Activated CD8-positive, alpha-beta memory T cell treated with anti-CD3 and anti-CD28 coated beads for 36 hours (primary cell): ENCODE data around the gene ZNF385D. TPM values are rescaled to one million over a fixed set of nuclear protein-coding genes. Genes with fewer than 3 reads are reported as not detected.

Experiments
- CTCF ChIA-PET: fragments of 350-600 bp; sonication (Branson Sonifier 250); formaldehyde crosslinking; loops from one replicate; lab custom pipeline; 2021; ENCODE audit warnings: antibody characterized with exemption; lab: Charles Lee
- POLR2A ChIA-PET: fragments of 350-600 bp; sonication (Branson Sonifier 250); formaldehyde crosslinking; loops from one replicate; lab custom pipeline; 2021; ENCODE audit warnings: antibody characterized with exemption; lab: Charles Lee
- total RNA-seq, 2 experiments: library from RNA; stranded (reverse); gene quantifications; one replicate each; pipeline ENCODE4 v1.2.3, GENCODE V29; 2021

Gene ZNF385D
- total RNA-seq, 2 experiments from 2014 or later: not detected

DNA sequence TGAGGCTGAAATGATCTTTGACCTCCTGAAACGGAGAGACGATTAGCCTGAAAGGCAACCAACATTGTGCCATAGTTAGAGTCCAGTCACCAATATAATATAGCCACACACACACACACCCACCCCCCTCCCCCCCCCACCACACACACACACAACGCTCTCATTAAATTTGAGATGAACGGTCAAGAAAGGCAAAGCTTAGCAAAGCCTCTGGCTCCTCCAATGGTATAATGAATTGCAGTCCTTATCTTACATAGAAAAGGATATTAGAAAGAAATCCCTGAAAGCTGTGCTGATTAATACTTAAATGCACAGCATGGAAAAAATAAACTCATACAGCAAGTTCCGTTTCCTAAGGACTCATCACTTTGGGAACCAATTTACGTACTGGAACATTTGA, 876 bp upstream of the ZNF385D start:
- CTCF ChIA-PET: no interaction called here

GRCh38 chr3:21750080-21750696, 822 bp downstream of the ZNF385D start:
- ChIA-PET POLR2A (no interaction called here), CTCF (interaction anchor here (1.3 kb wide), 1 partner anchor 8 kb away, joined by 5 read pairs; no protein-coding TSS in a partner anchor)

More for the DNA sequence above, 876 bp upstream of the ZNF385D start:
- POLR2A ChIA-PET: no interaction called here

- ChIA-PET POLR2A (no interaction called here), CTCF (no interaction called here)
Measured at GRCh38 chr3:21747966-21748555, 2.9 kb downstream of the ZNF385D start.

GRCh38 chr3:21747376-21747775, 3.6 kb downstream of the ZNF385D start:
- CTCF ChIA-PET: no interaction called here

DNA sequence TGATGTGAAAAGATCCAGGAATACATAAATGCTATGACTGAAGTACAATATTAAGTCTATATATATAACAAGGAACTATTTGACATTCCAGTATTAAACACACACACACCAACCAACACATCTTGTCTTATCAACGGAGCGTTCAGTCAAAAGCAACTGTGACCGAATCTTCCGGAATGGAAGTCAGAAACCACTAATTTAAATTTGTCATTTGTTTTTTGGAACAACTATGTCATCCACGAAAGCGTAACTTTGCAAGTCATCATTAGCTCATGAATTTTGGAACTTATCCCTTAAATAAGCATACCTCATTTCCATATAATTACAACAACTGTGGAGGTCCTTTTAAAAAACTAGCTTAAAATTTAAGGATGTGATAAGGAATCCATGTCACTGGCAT, 5.0 kb downstream of the ZNF385D start:
- ChIA-PET CTCF (no interaction called here), POLR2A (no interaction called here)

More at GRCh38 chr3:21747376-21747775, 3.6 kb downstream of the ZNF385D start:
- POLR2A ChIA-PET: no interaction called here

DNA sequence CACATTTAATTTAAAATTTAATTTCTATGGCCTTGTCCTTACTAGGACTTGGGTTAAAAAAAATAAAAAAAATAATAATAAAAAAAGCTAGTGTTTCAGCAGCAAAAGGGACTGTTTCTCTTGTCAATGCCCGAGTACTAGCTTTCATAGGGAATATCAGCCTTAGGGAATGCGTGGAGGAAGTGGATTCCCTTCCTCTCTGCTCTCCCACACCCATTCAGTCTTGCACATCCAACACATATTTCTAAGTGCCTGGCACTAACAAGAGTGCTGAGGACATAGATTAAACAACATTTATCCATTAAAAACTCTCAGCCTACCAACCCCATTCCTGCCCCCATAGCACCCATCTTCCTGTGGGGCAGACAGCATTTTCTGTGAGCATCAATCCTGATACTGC, 6.2 kb downstream of the ZNF385D start:
- POLR2A ChIA-PET: no interaction called here
- CTCF ChIA-PET: no interaction called here

DNA sequence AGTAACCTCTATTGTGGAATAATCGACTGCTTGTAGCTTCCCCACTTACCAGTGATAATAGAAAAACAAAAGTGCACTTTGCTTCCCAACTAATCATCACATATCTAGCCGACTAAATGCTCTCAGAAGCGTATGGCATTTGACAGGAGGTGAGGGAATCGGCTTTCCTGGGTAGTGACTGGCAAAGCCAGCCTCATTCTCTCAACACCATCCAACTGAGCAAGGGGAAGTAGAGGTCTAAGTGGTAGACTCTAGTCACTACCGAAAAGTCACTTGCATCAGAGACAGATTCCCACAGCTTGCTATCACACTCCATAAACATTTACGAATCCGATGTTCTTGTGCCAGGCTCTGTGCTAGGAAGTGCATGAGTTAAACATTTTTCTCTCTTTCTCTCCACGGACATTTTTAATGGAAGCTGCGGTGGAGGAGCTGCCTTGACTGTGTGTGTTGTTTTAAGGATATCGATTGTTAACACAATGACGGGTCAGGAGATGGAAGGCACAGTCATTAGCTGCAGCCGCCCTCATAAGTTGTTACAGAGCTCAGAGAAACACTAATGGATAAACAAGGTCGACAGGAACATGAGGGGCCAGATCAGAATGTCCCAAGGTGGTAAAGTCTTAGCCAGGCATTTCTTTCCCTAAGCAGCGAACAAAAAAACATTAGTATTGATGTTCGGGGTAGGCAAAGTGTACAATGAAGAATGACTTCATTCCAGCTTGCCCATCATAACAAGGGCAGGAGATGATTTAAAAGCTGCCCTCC, 11.9 kb downstream of the ZNF385D start:
- CTCF ChIA-PET: no interaction called here
- POLR2A ChIA-PET: no interaction called here

GRCh38 chr3:21738283-21738682, 12.7 kb downstream of the ZNF385D start:
- ChIA-PET POLR2A (no interaction called here), CTCF (no interaction called here)

DNA sequence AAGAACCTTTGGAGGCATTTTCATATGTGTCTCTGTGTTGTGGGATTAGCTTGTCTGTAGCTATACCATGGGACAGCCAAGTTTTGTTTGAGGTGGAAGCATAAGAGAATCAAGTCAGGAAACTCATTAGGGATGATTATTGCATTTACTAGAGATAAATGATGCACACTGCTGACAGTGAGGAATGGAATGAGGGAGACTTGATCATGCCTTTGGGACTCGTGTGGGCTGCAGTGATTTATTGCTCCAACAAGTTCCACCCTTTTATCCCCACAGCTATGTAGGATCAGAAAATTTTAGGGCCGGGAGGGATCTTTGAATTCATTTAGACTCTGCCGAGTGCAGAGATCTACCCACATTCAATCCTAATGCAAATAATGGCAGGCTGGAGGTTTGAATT, 16.3 kb downstream of the ZNF385D start:
- CTCF ChIA-PET: no interaction called here
- POLR2A ChIA-PET: no interaction called here

DNA sequence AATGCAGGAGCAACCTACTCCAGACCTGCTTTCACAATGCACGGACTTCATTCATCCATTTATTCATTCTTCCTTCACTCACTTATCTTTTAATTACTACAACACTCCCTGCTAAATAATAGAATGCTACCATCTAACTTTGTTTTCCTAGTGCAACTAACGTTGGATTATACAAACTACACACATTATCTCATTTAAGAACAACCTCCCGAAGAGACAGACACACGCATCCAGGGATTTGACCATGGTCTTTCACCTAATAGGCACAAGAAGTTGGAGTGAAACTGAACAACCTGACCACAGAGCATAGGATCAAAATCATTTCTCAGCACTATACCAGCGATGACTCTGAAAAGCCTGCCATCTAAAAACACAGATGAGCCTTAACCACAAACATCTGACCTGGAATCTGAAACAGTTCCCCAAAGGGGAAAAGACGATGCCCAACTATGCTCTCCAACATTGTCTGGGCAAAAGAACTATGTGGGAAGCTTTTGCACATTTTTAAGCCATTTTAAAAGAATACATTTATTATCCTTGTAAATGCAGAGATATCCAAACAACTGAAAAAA, 21.0 kb downstream of the ZNF385D start:
- CTCF ChIA-PET: no interaction called here
- POLR2A ChIA-PET: no interaction called here

DNA sequence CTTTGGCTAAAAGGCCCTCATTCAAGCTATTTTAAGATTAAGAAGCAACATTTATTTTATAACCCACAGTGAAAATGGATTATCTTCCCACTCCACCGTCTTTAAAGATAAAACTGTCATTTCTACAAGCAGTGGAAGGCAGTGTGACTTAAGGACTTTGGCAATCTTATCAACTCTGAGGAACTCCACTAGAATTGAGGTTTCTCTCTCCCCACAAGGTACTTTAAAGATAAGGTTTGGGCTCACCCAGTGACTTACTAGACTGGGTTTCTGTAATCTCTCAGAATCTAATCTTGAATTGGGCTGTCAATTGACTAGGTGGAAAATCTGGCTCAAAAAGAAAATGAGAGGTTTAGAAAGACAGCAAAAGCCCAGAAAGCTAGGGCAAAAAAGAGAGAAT, 21.7 kb downstream of the ZNF385D start:
- POLR2A ChIA-PET: no interaction called here
- CTCF ChIA-PET: no interaction called here

DNA sequence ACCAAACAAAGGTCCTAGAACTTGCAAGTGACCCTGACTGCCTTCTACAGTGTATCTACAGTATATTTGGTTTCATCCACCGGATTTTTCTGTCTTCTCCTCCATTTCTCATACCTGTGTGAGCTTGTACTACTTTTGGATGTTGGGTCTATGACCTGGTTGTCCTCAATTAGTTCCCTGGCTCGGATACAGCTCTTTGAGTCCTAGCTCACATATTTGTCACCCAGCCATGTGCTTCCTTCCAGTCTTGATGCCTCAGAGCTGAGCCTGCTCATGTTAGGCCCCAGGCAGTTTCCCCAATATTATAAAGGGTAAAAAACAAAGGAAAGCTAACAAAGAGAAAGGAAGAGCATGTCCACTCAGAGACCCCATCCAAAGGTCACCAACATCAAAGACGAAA, 28.2 kb downstream of the ZNF385D start:
- POLR2A ChIA-PET: no interaction called here
- CTCF ChIA-PET: no interaction called here

- POLR2A ChIA-PET: no interaction called here
- CTCF ChIA-PET: interaction anchor here (0.7 kb wide), 1 partner anchor 186 kb away, joined by 3 read pairs; no protein-coding TSS in a partner anchor
Measured at GRCh38 chr3:21722301-21722700, 28.7 kb downstream of the ZNF385D start.

DNA sequence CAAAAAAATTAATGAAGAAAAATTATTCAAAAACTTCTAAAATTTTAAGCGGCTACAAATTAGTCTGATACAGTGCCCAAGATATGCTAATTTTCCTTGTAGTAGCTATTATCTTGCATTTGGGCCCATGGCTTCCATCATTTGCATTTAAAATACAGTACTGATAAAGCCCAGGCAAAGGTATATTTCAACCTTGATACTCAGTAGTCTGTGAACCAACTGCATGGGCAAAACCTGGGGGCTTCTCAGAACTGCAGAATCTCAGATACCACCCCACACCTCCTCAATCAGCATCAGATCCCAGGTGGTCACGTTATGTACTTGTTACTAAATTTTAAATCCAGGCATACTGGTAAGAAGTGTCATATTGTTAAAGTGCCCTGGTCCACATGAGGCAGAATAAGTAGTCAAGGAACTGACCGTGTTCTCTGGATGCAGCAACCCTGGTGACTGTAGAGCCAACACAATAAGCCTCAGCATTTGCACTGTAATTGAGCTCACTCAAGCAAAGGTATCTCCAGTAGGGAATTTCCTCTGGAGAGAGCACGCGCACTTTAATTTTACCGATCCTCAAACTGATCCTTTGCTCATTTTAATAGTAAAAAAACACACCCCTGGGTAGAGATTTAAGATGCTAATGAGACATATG, 31.9 kb downstream of the ZNF385D start:
- POLR2A ChIA-PET: no interaction called here
- CTCF ChIA-PET: no interaction called here

- CTCF ChIA-PET: no interaction called here
- POLR2A ChIA-PET: no interaction called here
Measured at GRCh38 chr3:21718161-21718765, 32.7 kb downstream of the ZNF385D start.

GRCh38 chr3:21715662-21716061, 35.3 kb downstream of the ZNF385D start:
- CTCF ChIA-PET: no interaction called here
- POLR2A ChIA-PET: no interaction called here

- ChIA-PET POLR2A (no interaction called here), CTCF (no interaction called here)
Measured at GRCh38 chr3:21705769-21706168, 45.2 kb downstream of the ZNF385D start.

GRCh38 chr3:21704796-21705195, 46.2 kb downstream of the ZNF385D start:
- ChIA-PET CTCF (no interaction called here), POLR2A (no interaction called here)

DNA sequence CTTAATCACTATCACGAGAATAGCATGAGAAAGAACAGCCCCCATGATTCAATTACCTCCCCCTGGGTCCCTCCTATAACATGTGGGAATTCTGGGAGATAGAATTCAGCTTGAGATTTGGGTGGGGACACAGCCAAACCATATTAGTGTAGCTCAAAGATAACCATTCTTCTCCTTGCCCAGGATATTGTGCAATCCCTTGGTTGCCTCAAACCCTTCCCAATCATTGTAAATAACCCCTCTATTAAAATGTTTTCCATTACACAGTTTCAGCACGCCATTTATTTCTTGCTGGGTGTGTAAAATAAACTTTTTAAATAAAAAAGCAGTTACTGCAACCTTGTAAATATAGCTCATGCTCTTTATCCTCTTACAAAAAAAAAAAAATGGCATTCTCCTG, 47.7 kb downstream of the ZNF385D start:
- ChIA-PET POLR2A (no interaction called here), CTCF (no interaction called here)

DNA sequence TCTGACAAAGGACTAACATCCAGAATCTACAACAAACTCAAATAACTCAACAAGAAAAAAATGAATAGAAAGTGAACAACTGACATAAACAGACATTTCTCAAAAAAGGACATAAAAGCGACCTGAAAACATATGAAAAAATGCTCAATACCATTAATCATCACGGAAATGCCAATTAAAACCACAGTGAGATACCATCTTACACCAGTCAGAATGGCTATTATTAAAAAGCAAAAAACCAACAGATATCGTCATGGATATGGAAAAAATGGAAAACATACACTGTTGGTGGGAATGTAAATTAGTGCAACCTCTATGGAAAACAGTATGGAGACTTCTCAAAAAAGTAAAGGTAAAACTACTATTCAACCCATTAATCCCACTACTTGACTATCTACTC, 53.3 kb downstream of the ZNF385D start:
- CTCF ChIA-PET: no interaction called here
- POLR2A ChIA-PET: no interaction called here
